Stimulated activated naive CD4-positive, alpha-beta T cell treated with Interleukin-2 at 50 U/mL for 16 hours (primary cell): ENCODE results near the gene TEX14.
A peak's percentile ranks its signal among the peaks of the same experiment; 100 is the strongest.
"Not testable (repeated sequence)": the region's sequence is repeated elsewhere in the genome, so short reads cannot be mapped to it uniquely, and the experiment has no call there.

Experiments
- DNase-seq: peaks from one replicate; lab custom pipeline; 2025; lab: John Stamatoyannopoulos, UW

The TEX14 gene

GRCh38 chr17:58606934-58607333 is 84.9 kb downstream of the TEX14 start:
- DNase-seq: no peak

GRCh38 chr17:58605986-58606385 is 85.9 kb downstream of the TEX14 start:
- DNase-seq: no peak

- no peak for DNase-seq
Observed at GRCh38 chr17:58605470-58605869, 86.4 kb downstream of the TEX14 start.

GRCh38 chr17:58601976-58602375 is 89.9 kb downstream of the TEX14 start:
- no peak for DNase-seq

GRCh38 chr17:58597371-58597770 is 94.5 kb downstream of the TEX14 start:
- no peak for DNase-seq

- DNase-seq: no peak
Observed at GRCh38 chr17:58595194-58595792, 96.6 kb downstream of the TEX14 start.

- no peak for DNase-seq
Observed at GRCh38 chr17:58593123-58593522, 98.7 kb downstream of the TEX14 start.

- DNase-seq: no peak
Observed at GRCh38 chr17:58591455-58591854, 100.4 kb downstream of the TEX14 start.

- no peak for DNase-seq
Observed at GRCh38 chr17:58590377-58590776, 101.5 kb downstream of the TEX14 start.

GRCh38 chr17:58587713-58588117 is 104.1 kb downstream of the TEX14 start:
- DNase-seq: peak; percentile 35

GRCh38 chr17:58586009-58586644 is 105.7 kb downstream of the TEX14 start:
- no peak for DNase-seq

GRCh38 chr17:58585554-58585953 is 106.3 kb downstream of the TEX14 start:
- no peak for DNase-seq

- no peak for DNase-seq
Observed at GRCh38 chr17:58583486-58583885, 108.4 kb downstream of the TEX14 start.

GRCh38 chr17:58582718-58583117 is 109.1 kb downstream of the TEX14 start:
- not testable (repeated sequence) for DNase-seq

- no peak for DNase-seq
Observed at GRCh38 chr17:58580671-58581070, 111.2 kb downstream of the TEX14 start.

GRCh38 chr17:58577696-58578095 is 114.1 kb downstream of the TEX14 start:
- peak; percentile 40 for DNase-seq

GRCh38 chr17:58576679-58577367 is 115.0 kb downstream of the TEX14 start:
- no peak for DNase-seq

- no peak for DNase-seq
Observed at GRCh38 chr17:58575511-58575910, 116.3 kb downstream of the TEX14 start.

- DNase-seq: no peak
Observed at GRCh38 chr17:58574025-58574424, 117.8 kb downstream of the TEX14 start.

GRCh38 chr17:58572846-58573245 is 119.0 kb downstream of the TEX14 start:
- no peak for DNase-seq

GRCh38 chr17:58570758-58571157 is 121.1 kb downstream of the TEX14 start:
- no peak for DNase-seq

GRCh38 chr17:58569196-58569595 is 122.6 kb downstream of the TEX14 start:
- no peak for DNase-seq

GRCh38 chr17:58568044-58568799 is 123.6 kb downstream of the TEX14 start:
- no peak for DNase-seq
